Measurements from ENCODE around the gene RPL14. TPM values are rescaled to one million over a fixed set of nuclear protein-coding genes. Genes with fewer than 3 reads are reported as not detected.

The RPL14 gene
- total RNA-seq, 2 donors from 2014 or later: 182 to 247 TPM

DNA sequence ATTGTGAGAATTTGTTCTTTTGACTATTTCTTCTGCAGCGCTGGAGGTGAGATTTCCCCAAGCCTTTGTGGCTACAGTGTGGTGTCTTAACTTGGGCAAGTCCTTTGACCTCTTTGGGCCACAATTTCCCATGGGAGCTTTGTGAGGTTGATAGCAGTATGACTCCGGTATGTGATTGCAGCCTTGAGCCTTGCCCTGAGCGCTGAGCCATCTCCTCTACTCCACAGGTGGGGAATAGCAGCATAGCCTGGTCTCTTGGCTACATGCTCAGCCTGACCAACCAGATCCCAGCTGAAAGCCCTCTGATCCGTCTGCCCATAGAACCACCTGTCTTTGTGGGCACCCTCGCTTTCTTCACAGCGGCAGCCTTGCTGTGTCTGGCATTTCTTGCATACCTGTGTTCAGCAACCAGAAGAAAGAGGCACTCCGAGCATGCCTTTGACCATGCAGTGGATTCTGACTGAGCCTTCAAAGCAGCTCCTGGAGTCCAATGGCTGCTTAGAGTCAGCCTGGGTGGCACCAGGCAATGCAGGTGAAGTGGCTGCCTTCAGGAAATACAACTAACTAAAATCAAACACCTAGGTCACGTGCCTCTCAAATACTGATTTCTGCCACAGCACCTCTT lies 30.0 kb upstream of the RPL14 start:
- Histone ChIP-seq H3K27ac (no peak overlapping the region), H3K4me3 (no peak overlapping the region), H3K27me3 (no peaks in the 10 kb centered on the region), H3K36me3 (no peaks in the 10 kb centered on the region), H3K4me1 (no peaks in the 10 kb centered on the region), H3K9me3 (no peaks in the 10 kb centered on the region)
- no peak for DNase-seq (ENCODE audit: low spot score)
- TF ChIP-seq CTCF (IDR thresholded peaks at IDR 0.05): no peak

DNA sequence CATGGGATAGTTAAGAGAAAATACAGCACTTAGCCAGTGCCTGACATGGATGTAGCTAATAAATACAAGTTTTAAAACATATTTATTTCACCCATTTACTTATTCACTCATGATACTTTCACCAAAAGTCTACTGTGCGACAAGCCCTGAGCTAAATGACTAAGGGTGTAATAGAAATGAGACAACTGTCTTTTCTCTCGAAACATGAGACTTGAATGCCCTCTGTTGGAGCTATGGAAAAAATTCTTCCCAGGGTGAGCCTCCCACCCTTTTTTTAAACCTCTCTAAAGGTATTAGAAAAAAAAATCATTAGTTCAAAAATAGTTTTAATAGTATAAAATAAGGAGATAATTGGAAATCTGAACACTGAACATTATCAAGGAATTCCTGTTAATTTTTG lies 24.3 kb upstream of the RPL14 start:
- TF ChIP-seq CTCF (IDR thresholded peaks at IDR 0.05): no peak
- Histone ChIP-seq H3K4me1 (no peaks in the 10 kb centered on the region), H3K4me3 (no peak overlapping the region), H3K36me3 (no peaks in the 10 kb centered on the region), H3K9me3 (no peaks in the 10 kb centered on the region), H3K27ac (no peak overlapping the region), H3K27me3 (no peaks in the 10 kb centered on the region)
- no peak for DNase-seq (ENCODE audit: low spot score)

DNA sequence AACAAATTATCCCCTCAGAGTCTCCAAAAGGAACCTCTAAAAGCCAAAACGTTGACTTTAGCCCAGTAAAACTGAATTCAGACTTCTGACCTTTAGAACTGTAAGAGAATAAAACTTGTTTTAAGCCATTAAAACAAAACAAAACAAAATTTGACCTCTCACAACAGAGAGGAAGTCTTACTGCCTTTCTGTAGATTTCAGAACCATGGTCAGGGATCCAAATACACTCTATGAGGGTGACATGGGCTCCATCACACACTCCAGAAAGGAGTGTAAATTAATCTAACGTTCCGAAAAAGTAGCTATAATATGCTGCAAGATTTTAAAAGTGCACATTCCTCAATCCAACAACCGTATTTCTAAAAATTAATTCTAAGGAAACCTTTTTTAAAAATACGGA lies 19.2 kb upstream of the RPL14 start:
- Histone ChIP-seq H3K27ac (no peak overlapping the region), H3K36me3 (no peaks in the 10 kb centered on the region), H3K4me1 (no peaks in the 10 kb centered on the region), H3K4me3 (no peak overlapping the region), H3K9me3 (no peaks in the 10 kb centered on the region), H3K27me3 (no peaks in the 10 kb centered on the region)
- no peak for DNase-seq (ENCODE audit: low spot score)
- TF ChIP-seq CTCF (IDR thresholded peaks at IDR 0.05): no peak

DNA sequence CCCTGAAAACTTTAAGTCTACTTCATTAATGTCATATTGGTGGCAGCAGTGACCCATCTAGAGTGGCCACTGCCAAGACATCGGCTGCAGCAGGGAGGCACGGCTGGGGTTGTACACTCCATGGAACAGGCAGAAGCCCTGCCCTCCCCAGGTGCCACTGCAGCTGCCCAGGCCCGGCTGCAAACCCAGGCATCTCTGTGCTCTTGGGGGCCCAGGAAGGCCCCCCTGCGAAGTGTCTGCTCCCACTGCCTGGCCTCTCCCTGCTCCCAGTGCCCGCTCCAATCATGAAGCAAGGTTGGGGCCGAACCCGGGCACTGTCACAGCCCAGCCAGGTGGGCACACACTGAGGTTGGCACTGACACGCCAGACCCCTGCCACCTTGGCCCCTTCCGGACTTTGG lies 12.1 kb upstream of the RPL14 start:
- no peak overlapping the region for H3K4me3 ChIP-seq
- DNase-seq (ENCODE audit: low spot score): no peak
- H3K27ac ChIP-seq: no peak overlapping the region
- peaks cover 0 to 4% of the 10 kb centered on the region in 2 donors for H3K4me1 ChIP-seq
- H3K36me3 ChIP-seq: no peaks in the 10 kb centered on the region
- TF ChIP-seq CTCF (IDR thresholded peaks at IDR 0.05): no peak
- H3K9me3 ChIP-seq: no peaks in the 10 kb centered on the region
- no peaks in the 10 kb centered on the region for H3K27me3 ChIP-seq

DNA sequence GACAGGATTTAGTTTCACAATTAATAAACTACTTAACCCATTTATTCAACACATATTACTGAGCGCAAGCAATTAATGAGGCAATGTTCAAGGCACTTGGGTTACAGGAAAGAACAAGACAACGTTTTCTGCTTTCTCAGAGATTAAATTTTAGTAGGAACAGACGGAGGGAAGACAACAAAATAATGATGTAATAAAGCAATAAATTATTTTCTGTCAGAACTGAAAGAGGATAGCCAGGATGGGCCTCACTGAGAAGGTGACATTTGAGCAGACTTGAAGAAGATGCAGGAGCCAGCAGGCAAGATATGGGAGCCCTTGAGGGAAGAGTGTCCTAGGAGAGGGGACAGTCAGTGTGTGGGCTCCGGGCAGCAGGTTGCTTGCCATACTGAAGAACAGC lies 11.3 kb upstream of the RPL14 start:
- Histone ChIP-seq H3K9me3 (no peaks in the 10 kb centered on the region), H3K27me3 (no peaks in the 10 kb centered on the region), H3K4me3 (no peak overlapping the region), H3K36me3 (no peaks in the 10 kb centered on the region), H3K4me1 (peaks cover 0 to 6% of the 10 kb centered on the region in 2 donors), H3K27ac (no peak overlapping the region)
- TF ChIP-seq CTCF (IDR thresholded peaks at IDR 0.05): no peak
- DNase-seq (ENCODE audit: low spot score): no peak

GRCh38 chr3:40450438-40450837 lies 6.7 kb upstream of the RPL14 start:
- DNase-seq (ENCODE audit: low spot score): no peak
- Histone ChIP-seq H3K4me1 (peaks cover 0 to 28% of the 10 kb centered on the region in 2 donors), H3K27me3 (no peaks in the 10 kb centered on the region), H3K4me3 (no peak overlapping the region), H3K36me3 (no peaks in the 10 kb centered on the region), H3K27ac (no peak overlapping the region), H3K9me3 (no peaks in the 10 kb centered on the region)
- TF ChIP-seq CTCF (IDR thresholded peaks at IDR 0.05): no peak

All from right atrium auricular region (tissue), 2 donors.